HCT116 (cell line): ENCODE data around the gene LSAMP.

Source experiments
- EZH2 ChIP-seq: fragments of 200-600 bp; sonication (generic); IDR thresholded peaks from 2 replicates; pipeline ENCODE4 v1.6.1; 2017; ENCODE audit warnings: antibody characterized with exemption, mixed run types
- EZH2phosphoT487 ChIP-seq: fragments of 200-600 bp; IDR thresholded peaks from 2 replicates; pipeline ENCODE4 v1.6.1; 2018; ENCODE audit warnings: antibody characterized with exemption, borderline replicate concordance
- POLR2A ChIP-seq: IDR thresholded peaks from 2 replicates; pipeline ENCODE4 v1.7.0; 2011; ENCODE audit warnings: borderline replicate concordance; ENCODE audit not compliant: insufficient read depth, insufficient read length; ENCODE audit errors: extremely low read depth
- RAD21 ChIP-seq: IDR thresholded peaks from 2 replicates; pipeline ENCODE4 v1.6.1; 2012; ENCODE audit warnings: low read depth, mild to moderate bottlenecking
- SIN3A ChIP-seq: IDR thresholded peaks from 2 replicates; pipeline ENCODE4 v1.6.1; 2012; ENCODE audit warnings: low read depth
- SRF ChIP-seq: IDR thresholded peaks from 2 replicates; pipeline ENCODE4 v1.6.1; 2012; ENCODE audit warnings: low read depth
- TCF7L2 ChIP-seq: IDR thresholded peaks from 2 replicates; pipeline ENCODE4 v1.7.0; 2011; ENCODE audit warnings: borderline replicate concordance, inconsistent platforms; ENCODE audit not compliant: insufficient read depth, insufficient read length; ENCODE audit errors: extremely low read depth
- ZFX ChIP-seq: fragments of 450-650 bp; IDR thresholded peaks from 2 replicates; pipeline ENCODE4 v1.6.1; 2017
- ZNF274 ChIP-seq: fragments of 200-500 bp; sonication (Bioruptor generic); IDR thresholded peaks from 2 replicates; pipeline ENCODE4 v1.6.1; 2014; ENCODE audit warnings: mild to moderate bottlenecking, low read depth, low read length, inconsistent platforms
- TF ChIP-seq, protein P1 (sequence below), 3 experiments: fragments of 200-600 bp in 1 of 3; sonication (generic) in 1 of 3; IDR thresholded peaks in 2 of 3; conservative IDR thresholded peaks in 1 of 3; 2 replicates each; pipeline ENCODE4 v1.5.1; 2012 to 2017; ENCODE audit warnings: low read depth in 2 of 3, low read length in 2 of 3, antibody characterized with exemption in 1 of 3, borderline replicate concordance in 1 of 3, control low read depth in 1 of 3, mild to moderate bottlenecking in 1 of 3, mixed read lengths in 1 of 3, mixed run types in 1 of 3, moderate library complexity in 1 of 3; ENCODE audit not compliant: insufficient read depth in 1 of 3
- TF ChIP-seq, protein P2 (sequence below): IDR thresholded peaks from 2 replicates; pipeline ENCODE4 v1.6.1; 2012
- TF ChIP-seq, protein P3 (sequence below): IDR thresholded peaks from 2 replicates; pipeline ENCODE4 v1.6.1; 2012; ENCODE audit warnings: low read depth
- TF ChIP-seq, protein P4 (sequence below): IDR thresholded peaks from 2 replicates; pipeline ENCODE4 v1.6.1; 2012

DNA sequence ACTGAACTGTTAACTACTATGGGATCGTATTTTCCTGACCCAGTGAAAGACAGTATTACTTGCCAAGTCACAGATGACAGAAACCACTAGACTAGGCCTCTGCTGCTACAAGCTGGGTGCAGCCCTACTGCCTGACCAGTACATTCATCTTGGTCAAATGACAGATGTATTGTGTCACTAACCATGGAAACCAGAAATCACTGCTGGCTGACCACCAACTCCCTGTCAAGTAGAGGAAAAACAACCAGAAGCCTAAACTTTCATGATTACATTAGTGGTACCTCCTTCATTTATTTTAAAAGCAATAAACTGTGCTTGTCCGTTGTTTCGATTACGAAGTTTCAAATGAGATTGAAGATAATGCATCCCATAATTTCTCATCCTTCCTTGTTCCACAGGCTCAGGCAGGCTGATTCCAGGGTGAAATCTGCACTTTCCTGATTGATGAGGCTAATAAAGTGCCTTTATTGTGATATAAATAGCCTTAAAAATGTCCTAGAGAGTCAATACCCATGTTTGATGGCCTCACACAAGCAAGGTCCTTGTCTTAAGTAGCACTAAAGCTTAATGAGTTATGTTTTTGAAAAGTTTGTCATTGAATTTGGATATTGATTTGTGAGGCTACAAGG lies 309.7 kb downstream of the LSAMP start:
- TF ChIP-seq, protein P1, sequence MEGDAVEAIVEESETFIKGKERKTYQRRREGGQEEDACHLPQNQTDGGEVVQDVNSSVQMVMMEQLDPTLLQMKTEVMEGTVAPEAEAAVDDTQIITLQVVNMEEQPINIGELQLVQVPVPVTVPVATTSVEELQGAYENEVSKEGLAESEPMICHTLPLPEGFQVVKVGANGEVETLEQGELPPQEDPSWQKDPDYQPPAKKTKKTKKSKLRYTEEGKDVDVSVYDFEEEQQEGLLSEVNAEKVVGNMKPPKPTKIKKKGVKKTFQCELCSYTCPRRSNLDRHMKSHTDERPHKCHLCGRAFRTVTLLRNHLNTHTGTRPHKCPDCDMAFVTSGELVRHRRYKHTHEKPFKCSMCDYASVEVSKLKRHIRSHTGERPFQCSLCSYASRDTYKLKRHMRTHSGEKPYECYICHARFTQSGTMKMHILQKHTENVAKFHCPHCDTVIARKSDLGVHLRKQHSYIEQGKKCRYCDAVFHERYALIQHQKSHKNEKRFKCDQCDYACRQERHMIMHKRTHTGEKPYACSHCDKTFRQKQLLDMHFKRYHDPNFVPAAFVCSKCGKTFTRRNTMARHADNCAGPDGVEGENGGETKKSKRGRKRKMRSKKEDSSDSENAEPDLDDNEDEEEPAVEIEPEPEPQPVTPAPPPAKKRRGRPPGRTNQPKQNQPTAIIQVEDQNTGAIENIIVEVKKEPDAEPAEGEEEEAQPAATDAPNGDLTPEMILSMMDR (IDR thresholded peaks at IDR 0.05 in 2 of 3, conservative IDR thresholded peaks at IDR 0.05 in 1 of 3; ENCODE audit: borderline replicate concordance in 1 of 3, insufficient read depth in 1 of 3, low read depth in 2 of 3, low read length in 2 of 3), result no peak
- TF ChIP-seq POLR2A (no peak), SRF (no peak), EZH2phosphoT487 (no peak), TCF7L2 (no peak), SIN3A (no peak), EZH2 (no peak), ZFX (no peak), RAD21 (no peak), ZNF274 (no peak)
- TF ChIP-seq, protein P2, sequence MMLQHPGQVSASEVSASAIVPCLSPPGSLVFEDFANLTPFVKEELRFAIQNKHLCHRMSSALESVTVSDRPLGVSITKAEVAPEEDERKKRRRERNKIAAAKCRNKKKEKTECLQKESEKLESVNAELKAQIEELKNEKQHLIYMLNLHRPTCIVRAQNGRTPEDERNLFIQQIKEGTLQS, result no peak
- TF ChIP-seq, protein P3, sequence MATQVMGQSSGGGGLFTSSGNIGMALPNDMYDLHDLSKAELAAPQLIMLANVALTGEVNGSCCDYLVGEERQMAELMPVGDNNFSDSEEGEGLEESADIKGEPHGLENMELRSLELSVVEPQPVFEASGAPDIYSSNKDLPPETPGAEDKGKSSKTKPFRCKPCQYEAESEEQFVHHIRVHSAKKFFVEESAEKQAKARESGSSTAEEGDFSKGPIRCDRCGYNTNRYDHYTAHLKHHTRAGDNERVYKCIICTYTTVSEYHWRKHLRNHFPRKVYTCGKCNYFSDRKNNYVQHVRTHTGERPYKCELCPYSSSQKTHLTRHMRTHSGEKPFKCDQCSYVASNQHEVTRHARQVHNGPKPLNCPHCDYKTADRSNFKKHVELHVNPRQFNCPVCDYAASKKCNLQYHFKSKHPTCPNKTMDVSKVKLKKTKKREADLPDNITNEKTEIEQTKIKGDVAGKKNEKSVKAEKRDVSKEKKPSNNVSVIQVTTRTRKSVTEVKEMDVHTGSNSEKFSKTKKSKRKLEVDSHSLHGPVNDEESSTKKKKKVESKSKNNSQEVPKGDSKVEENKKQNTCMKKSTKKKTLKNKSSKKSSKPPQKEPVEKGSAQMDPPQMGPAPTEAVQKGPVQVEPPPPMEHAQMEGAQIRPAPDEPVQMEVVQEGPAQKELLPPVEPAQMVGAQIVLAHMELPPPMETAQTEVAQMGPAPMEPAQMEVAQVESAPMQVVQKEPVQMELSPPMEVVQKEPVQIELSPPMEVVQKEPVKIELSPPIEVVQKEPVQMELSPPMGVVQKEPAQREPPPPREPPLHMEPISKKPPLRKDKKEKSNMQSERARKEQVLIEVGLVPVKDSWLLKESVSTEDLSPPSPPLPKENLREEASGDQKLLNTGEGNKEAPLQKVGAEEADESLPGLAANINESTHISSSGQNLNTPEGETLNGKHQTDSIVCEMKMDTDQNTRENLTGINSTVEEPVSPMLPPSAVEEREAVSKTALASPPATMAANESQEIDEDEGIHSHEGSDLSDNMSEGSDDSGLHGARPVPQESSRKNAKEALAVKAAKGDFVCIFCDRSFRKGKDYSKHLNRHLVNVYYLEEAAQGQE, result no peak
- TF ChIP-seq, protein P4, sequence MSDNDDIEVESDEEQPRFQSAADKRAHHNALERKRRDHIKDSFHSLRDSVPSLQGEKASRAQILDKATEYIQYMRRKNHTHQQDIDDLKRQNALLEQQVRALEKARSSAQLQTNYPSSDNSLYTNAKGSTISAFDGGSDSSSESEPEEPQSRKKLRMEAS, result no peak
